Adrenal gland (tissue), 12 donors: ENCODE data around the gene RBM33. TPM values are rescaled to one million over a fixed set of nuclear protein-coding genes. Genes with fewer than 3 reads are reported as not detected.
"Not testable (repeated sequence)": the region's sequence is repeated elsewhere in the genome, so short reads cannot be mapped to it uniquely, and the experiment has no call there.

Experiments
- DNase-seq, 7 donors: peaks; one replicate each; pipeline ENCODE4 v3.0.0-alpha.2; 2019 to 2020
- H3K27ac ChIP-seq, 5 donors: fragments of 200-600 bp; sonication (generic) in 4 of 5; 1 replicate in 3 of 5; 2 replicates in 2 of 5; pipeline versions ENCODE4 v1.5.1 to v1.8.0; 2016 to 2020; ENCODE audit warnings: mild to moderate bottlenecking in 1 of 5
- H3K27me3 ChIP-seq: fragments of 200-600 bp; 2 replicates; pipeline ENCODE4 v1.8.0; 2021
- H3K36me3 ChIP-seq, 2 donors: fragments of 200-600 bp; replicated peaks in 1 of 2; 1 replicate in 1 of 2; 2 replicates in 1 of 2; pipeline versions ENCODE4 v1.5.1 to v1.8.0; 2018 to 2022
- H3K4me1 ChIP-seq, 2 donors: fragments of 200-600 bp; replicated peaks in 1 of 2; 1 replicate in 1 of 2; 2 replicates in 1 of 2; pipeline versions ENCODE4 v1.5.1 to v1.8.0; 2018 to 2021
- H3K4me3 ChIP-seq, 4 donors: fragments of 200-600 bp; sonication (generic) in 3 of 4; one replicate each; pipeline ENCODE4 v1.5.1; 2016 to 2018
- H3K9me3 ChIP-seq, 3 donors: fragments of 200-600 bp; sonication (generic) in 1 of 3; replicated peaks in 1 of 3; 1 replicate in 2 of 3; 2 replicates in 1 of 3; pipeline versions ENCODE4 v1.5.1 to v1.8.0; 2016 to 2021
- CTCF ChIP-seq, 6 experiments: fragments of 450-650 bp in 4 of 6; fragments of 200-600 bp in 2 of 6; sonication (generic) in 1 of 6; IDR thresholded peaks; 1 replicate in 5 of 6; 2 replicates in 1 of 6; pipeline versions ENCODE4 v1.5.1 to v1.8.0; 2016 to 2021; ENCODE audit warnings: antibody characterized with exemption in 6 of 6, mild to moderate bottlenecking in 2 of 6, moderate library complexity in 1 of 6
- POLR2A ChIP-seq, 2 donors: fragments of 450-650 bp; IDR thresholded peaks; one replicate each; pipeline ENCODE4 v1.6.1; 2017; ENCODE audit warnings: antibody characterized with exemption in 2 of 2, mild to moderate bottlenecking in 2 of 2, moderate library complexity in 1 of 2
- WGBS, 4 donors: extraction: QIAGEN DNeasy Blood & Tissue Kit in 2 of 4; methylation state at CpG; one replicate each; pipeline versions ENCODE4 v1.1.5 to v1.1.7; 2013 to 2017; 5-methylcytosine and 5-hydroxymethylcytosine counted together
- intact Hi-C, 2 donors: fragments of 100-400 bp; cut with DNase I; formaldehyde crosslinking; loops; one replicate each; pipeline versions ENCODE4 v1.14.1 to v1.15.0; 2022 to 2023
- polyA plus RNA-seq, 3 donors: library from polyadenylated mRNA; stranded (reverse); fragments of 200-250 nt in 2 of 3; fragments of 350-450 nt in 1 of 3; fragmentation: Illumina TruSeq in 1 of 3; extraction: RNeasy Lipid Tissue Mini Kit (QIAGEN cat#74804) in 1 of 3; gene quantifications; one replicate each; pipeline ENCODE4 v1.2.3, GENCODE V29; 2013 to 2014
- total RNA-seq, 9 donors: library from RNA; depleted of rRNA in 4 of 9; stranded (reverse); fragments of >200 nt in 4 of 9; fragments of 120-200 nt in 1 of 9; fragmentation: NEBNext Ultra II Directional in 1 of 9; extraction: Animal tissue kit (Norgen Biotek cat#: 25700) in 1 of 9; gene quantifications; one replicate each; pipeline versions ENCODE4 v1.1.0 to v1.2.4, GENCODE V29; 2013 to 2023
- donor health status: healthy with polysubstance abuse.
- donor health status: Bipolar disorder and iron deficiency.
- donor health status: DM: yes; HTN: yes; CAD: no.
- donor health status: DM: no; HTN: no; CAD: no.
- donor health status: DM: no; HTN: no; CAD: no.
- donor health status: DM: yes; HTN: yes; CAD: no.

RBM33 gene
- total and polyA plus RNA-seq, 12 donors, result 10.3 to 57.1 (median 36.9) TPM

- 79 to 85% (median 81%) methylated on average over 9 of the region's 9 CpGs for WGBS, 4 donors
- H3K36me3 ChIP-seq, result no peaks in the 10 kb centered on the region
- intact Hi-C loops, result no loop called here
These were observed 32.5 kb upstream of the RBM33 start for GRCh38 chr7:155611808-155612447.

GRCh38 chr7:155612658-155613057 is 31.8 kb upstream of the RBM33 start:
- intact Hi-C loops, result no loop called here
- Histone ChIP-seq H3K4me1 (no peaks in the 10 kb centered on the region), H3K27me3 (no peaks in the 10 kb centered on the region), H3K36me3 (no peaks in the 10 kb centered on the region), H3K4me3 (no peak overlapping the region), H3K27ac (no peak overlapping the region), H3K9me3 (no peaks in the 10 kb centered on the region)
- no peak for DNase-seq
- WGBS, 4 donors, result 75 to 78% (median 76%) methylated on average over 10 of the region's 10 CpGs
- TF ChIP-seq CTCF (IDR thresholded peaks at IDR 0.05), result no peak
- no peak for TF ChIP-seq POLR2A (IDR thresholded peaks at IDR 0.05)

More at GRCh38 chr7:155611808-155612447, 32.5 kb upstream of the RBM33 start:
- no peaks in the 10 kb centered on the region for H3K4me1 ChIP-seq
- no peak overlapping the region for H3K27ac ChIP-seq
- H3K27me3 ChIP-seq, result no peaks in the 10 kb centered on the region
- DNase-seq, result no peak
- TF ChIP-seq POLR2A (IDR thresholded peaks at IDR 0.05) (no peak), CTCF (IDR thresholded peaks at IDR 0.05) (no peak)
- no peak overlapping the region for H3K4me3 ChIP-seq
- no peaks in the 10 kb centered on the region for H3K9me3 ChIP-seq

- H3K9me3 ChIP-seq, H3K27me3 ChIP-seq, H3K4me3 ChIP-seq, intact Hi-C loops, H3K27ac ChIP-seq, DNase-seq, H3K4me1 ChIP-seq, H3K36me3 ChIP-seq: not testable (repeated sequence)
- WGBS, 4 donors, result 91 to 96% (median 93%) methylated on average over 6 of the region's 6 CpGs
These were observed 29.4 kb upstream of the RBM33 start for GRCh38 chr7:155615085-155615484.

GRCh38 chr7:155618708-155619633 is 25.5 kb upstream of the RBM33 start:
- Histone ChIP-seq H3K27me3 (no peaks in the 10 kb centered on the region), H3K4me3 (no peak overlapping the region), H3K4me1 (no peaks in the 10 kb centered on the region), H3K9me3 (no peaks in the 10 kb centered on the region), H3K27ac (no peak overlapping the region), H3K36me3 (no peaks in the 10 kb centered on the region)
- no peak for DNase-seq
- intact Hi-C loops, result no loop called here
- WGBS, 4 donors, result 61 to 70% (median 64%) methylated on average over 16 of the region's 16 CpGs
- TF ChIP-seq CTCF (IDR thresholded peaks at IDR 0.05) (no peak), POLR2A (IDR thresholded peaks at IDR 0.05) (no peak)
